Fibroblast of pulmonary artery (primary cell): ENCODE results near the gene CCT3.

ENCODE experiments used
- DNase-seq: peaks from one replicate; pipeline ENCODE4 v3.0.0-alpha.2; 2010; ENCODE audit warnings: low read depth
- H3K4me3 ChIP-seq: replicated peaks from 2 replicates; pipeline ENCODE4 v1.5.1; 2011; ENCODE audit warnings: low read depth, mild to moderate bottlenecking, control low read depth, low read length, moderate library complexity
- TF ChIP-seq, protein P1 (sequence below): IDR thresholded peaks from 2 replicates; pipeline ENCODE4 v1.5.1; 2011; ENCODE audit warnings: mild to moderate bottlenecking, control low read depth, low read length, inconsistent platforms; ENCODE audit errors: missing control alignments

CCT3 gene

GRCh38 chr1:156263288-156263655 is 74.8 kb downstream of the CCT3 start:
- no peak for DNase-seq
- TF ChIP-seq, protein P1, sequence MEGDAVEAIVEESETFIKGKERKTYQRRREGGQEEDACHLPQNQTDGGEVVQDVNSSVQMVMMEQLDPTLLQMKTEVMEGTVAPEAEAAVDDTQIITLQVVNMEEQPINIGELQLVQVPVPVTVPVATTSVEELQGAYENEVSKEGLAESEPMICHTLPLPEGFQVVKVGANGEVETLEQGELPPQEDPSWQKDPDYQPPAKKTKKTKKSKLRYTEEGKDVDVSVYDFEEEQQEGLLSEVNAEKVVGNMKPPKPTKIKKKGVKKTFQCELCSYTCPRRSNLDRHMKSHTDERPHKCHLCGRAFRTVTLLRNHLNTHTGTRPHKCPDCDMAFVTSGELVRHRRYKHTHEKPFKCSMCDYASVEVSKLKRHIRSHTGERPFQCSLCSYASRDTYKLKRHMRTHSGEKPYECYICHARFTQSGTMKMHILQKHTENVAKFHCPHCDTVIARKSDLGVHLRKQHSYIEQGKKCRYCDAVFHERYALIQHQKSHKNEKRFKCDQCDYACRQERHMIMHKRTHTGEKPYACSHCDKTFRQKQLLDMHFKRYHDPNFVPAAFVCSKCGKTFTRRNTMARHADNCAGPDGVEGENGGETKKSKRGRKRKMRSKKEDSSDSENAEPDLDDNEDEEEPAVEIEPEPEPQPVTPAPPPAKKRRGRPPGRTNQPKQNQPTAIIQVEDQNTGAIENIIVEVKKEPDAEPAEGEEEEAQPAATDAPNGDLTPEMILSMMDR: no peak
- no peak overlapping the region for H3K4me3 ChIP-seq

DNA sequence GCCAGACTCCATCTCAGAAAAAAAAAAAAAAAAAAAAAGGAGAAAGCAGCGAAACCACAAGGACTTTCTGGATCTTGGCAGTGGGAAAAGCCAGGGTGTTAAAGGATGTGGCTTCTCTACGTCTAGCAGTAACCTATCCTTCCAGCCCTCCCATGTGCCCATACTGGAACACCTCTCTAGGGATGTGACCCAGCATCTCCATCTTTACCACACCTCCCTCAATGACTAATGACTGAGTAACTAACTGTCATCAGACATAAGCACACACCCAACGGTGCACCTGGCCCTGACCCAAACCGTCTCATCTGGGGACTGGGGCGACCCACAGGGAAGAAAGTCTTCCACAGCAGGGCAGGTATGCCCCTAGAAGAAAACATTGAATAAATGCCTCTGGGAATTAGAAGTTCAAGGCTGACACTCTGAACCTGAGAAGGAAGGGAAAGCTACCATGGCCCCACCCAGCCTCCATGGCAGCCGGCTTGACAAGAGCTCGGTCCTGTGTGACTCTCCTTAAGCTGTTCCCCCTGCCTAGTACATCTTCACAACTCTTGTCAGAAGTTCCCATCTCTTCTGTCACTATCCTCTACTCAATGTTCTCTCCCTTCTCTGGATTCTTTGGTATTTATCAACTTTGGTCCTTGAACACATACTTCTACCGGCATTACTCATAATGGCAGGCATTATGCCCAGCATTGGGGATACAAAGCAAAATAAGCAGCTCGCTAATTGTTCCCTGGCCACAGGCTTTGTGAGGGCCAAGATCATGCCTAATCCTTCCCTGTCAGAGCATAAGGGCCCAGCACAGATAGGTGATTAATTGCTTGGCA is 75.4 kb downstream of the CCT3 start:
- DNase-seq: peak; percentile 71
- H3K4me3 ChIP-seq: no peak overlapping the region
- TF ChIP-seq, protein P1: no peak

DNA sequence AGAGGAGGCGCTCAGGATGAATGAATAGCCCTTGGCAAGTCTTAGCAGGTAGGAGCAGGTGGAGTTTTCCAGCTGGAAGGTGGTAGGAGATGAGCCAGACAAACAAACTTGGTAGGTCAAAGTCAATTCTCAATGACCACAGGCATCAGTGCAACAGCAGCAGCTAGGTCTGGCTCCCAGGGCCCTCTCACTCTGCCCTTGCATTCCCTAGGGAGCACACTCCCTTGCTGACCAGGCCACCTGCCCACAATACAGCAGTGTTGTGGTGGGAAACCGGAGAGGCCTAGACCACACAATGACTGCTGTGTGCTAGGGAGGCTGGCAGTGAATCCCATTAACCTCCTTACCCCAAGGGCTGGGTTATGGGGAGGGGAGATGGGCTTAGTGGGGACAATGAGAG is 77.2 kb downstream of the CCT3 start:
- no peak for DNase-seq
- TF ChIP-seq, protein P1: no peak
- H3K4me3 ChIP-seq: no peak overlapping the region

DNA sequence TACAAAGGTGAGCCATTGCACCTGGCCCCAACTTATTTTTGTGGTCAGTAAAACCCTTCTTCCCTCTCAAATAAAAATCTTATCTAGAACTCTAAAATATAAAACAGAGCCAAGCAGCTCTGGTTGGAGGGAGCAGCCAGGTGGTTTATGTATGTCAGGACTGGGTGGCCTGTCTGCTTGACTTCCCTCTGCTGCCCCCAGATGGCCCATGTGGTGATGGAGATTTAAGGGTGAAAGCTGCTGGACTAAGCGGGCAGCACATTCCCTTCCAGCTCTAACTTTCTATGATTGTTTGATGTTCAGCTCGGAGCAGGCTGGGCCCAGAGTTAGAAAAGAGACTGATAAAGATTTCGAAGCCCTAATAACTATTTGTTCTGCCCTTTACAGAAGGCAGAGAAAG is 78.3 kb downstream of the CCT3 start:
- TF ChIP-seq, protein P1: peak; percentile 20
- H3K4me3 ChIP-seq: no peak overlapping the region
- no peak for DNase-seq
